SK-N-SH (cell line): ENCODE measurements around the gene TTC7B. TPM values are rescaled to one million over a fixed set of nuclear protein-coding genes. Genes with fewer than 3 reads are reported as not detected.

Experiments used
- CTCF ChIA-PET: fragments of 300-600, 350-600 bp; formaldehyde crosslinking; extraction: SDS; loops from one replicate; lab custom pipeline; 2021; lab: Yijun Ruan, JAX
- POLR2A ChIA-PET: fragments of 350-600 bp; sonication (Branson Sonifier 250); formaldehyde crosslinking; extraction: SDS; loops from one replicate; lab custom pipeline; 2020; ENCODE audit warnings: antibody characterized with exemption, inconsistent platforms; lab: Yijun Ruan, JAX
- DNase-seq: peaks from one replicate; pipeline ENCODE4 v3.0.0; 2012
- H2AFZ ChIP-seq: fragments of 200-600 bp; sonication (generic); 2 replicates; pipeline ENCODE4 v1.8.1; 2016; ENCODE audit warnings: antibody characterized with exemption, mild to moderate bottlenecking, low read depth
- H3F3A ChIP-seq: fragments of 200-600 bp; sonication (generic); replicated peaks from 2 replicates; pipeline ENCODE3; 2016; ENCODE audit warnings: antibody characterized with exemption, mild to moderate bottlenecking; ENCODE audit not compliant: insufficient read depth
- H3K27ac ChIP-seq, 2 experiments: fragments of 200-500 bp in 1 of 2; fragments of 200-600 bp in 1 of 2; sonication (Bioruptor generic) in 1 of 2; sonication (generic), shearing (Covaris generic) in 1 of 2; 2 replicates each; pipeline versions ENCODE4 v1.5.1 to v1.6.1; 2014 to 2016; ENCODE audit warnings: low read depth in 2 of 2, inconsistent platforms in 1 of 2, low read length in 1 of 2, mild to moderate bottlenecking in 1 of 2, mixed read lengths in 1 of 2
- H3K27me3 ChIP-seq: fragments of 200-600 bp; sonication (generic), shearing (Covaris generic); 2 replicates; pipeline ENCODE4 v1.6.1; 2016; ENCODE audit warnings: mixed run types; ENCODE audit not compliant: insufficient read depth
- H3K36me3 ChIP-seq, 2 experiments: fragments of 200-500 bp in 1 of 2; fragments of 200-600 bp in 1 of 2; sonication (Bioruptor generic) in 1 of 2; sonication (generic) in 1 of 2; replicated peaks in 1 of 2; 2 replicates each; pipeline versions ENCODE3 to v1.5.1; 2014 to 2016; ENCODE audit warnings: low read length in 1 of 2, mild to moderate bottlenecking in 1 of 2; ENCODE audit not compliant: insufficient read depth in 2 of 2, control insufficient read depth in 1 of 2
- H3K4me1 ChIP-seq, 2 experiments: fragments of 200-500 bp in 1 of 2; fragments of 200-600 bp in 1 of 2; sonication (Bioruptor generic) in 1 of 2; sonication (generic), shearing (Covaris generic) in 1 of 2; 2 replicates each; pipeline versions ENCODE4 v1.5.1 to v1.6.1; 2014 to 2016; ENCODE audit warnings: low read depth in 1 of 2, low read length in 1 of 2, mixed run types in 1 of 2; ENCODE audit not compliant: insufficient read depth in 2 of 2, control insufficient read depth in 1 of 2
- H3K4me2 ChIP-seq: fragments of 200-600 bp; sonication (generic), shearing (Covaris generic); 2 replicates; pipeline ENCODE4 v1.6.1; 2017; ENCODE audit warnings: mixed run types
- H3K4me3 ChIP-seq, 2 experiments: fragments of 200-500 bp in 1 of 2; fragments of 200-600 bp in 1 of 2; sonication (Bioruptor generic) in 1 of 2; sonication (generic), shearing (Covaris generic) in 1 of 2; 2 replicates each; pipeline versions ENCODE4 v1.5.1 to v1.8.1; 2014 to 2016; ENCODE audit warnings: low read depth in 2 of 2, inconsistent platforms in 1 of 2, low read length in 1 of 2, mild to moderate bottlenecking in 1 of 2, mixed read lengths in 1 of 2, moderate library complexity in 1 of 2
- H3K79me2 ChIP-seq: fragments of 200-600 bp; sonication (generic); 2 replicates; pipeline ENCODE4 v1.8.1; 2017; ENCODE audit warnings: mild to moderate bottlenecking; ENCODE audit not compliant: insufficient read depth
- H3K9ac ChIP-seq: fragments of 200-600 bp; sonication (generic); 2 replicates; pipeline ENCODE4 v1.6.1; 2017; ENCODE audit warnings: mixed run types
- H3K9me2 ChIP-seq: fragments of 200-600 bp; sonication (generic); 2 replicates; pipeline ENCODE4 v1.6.1; 2017; ENCODE audit warnings: mixed run types
- H3K9me3 ChIP-seq: fragments of 200-600 bp; sonication (generic); 2 replicates; pipeline ENCODE4 v1.6.1; 2017; ENCODE audit warnings: mixed run types, mild to moderate bottlenecking, moderate library complexity
- H4K20me1 ChIP-seq: fragments of 200-600 bp; sonication (generic); 2 replicates; pipeline ENCODE4 v1.6.1; 2017; ENCODE audit warnings: mild to moderate bottlenecking, mixed run types; ENCODE audit not compliant: insufficient read depth
- FOXJ3 ChIP-seq: sonication (generic); formaldehyde crosslinking; IDR thresholded peaks from 2 replicates; pipeline ENCODE4 v1.5.1; 2020; ENCODE audit warnings: mild to moderate bottlenecking, missing genetic modification reagents
- FOXM1 ChIP-seq: IDR thresholded peaks from 2 replicates; pipeline ENCODE4 v1.4.0; 2012; ENCODE audit warnings: low read depth, mild to moderate bottlenecking
- GATA2 ChIP-seq: sonication (generic); formaldehyde crosslinking; IDR thresholded peaks from 2 replicates; pipeline ENCODE4 v1.5.0; 2020; ENCODE audit warnings: mild to moderate bottlenecking, missing genetic modification reagents
- MXI1 ChIP-seq: IDR thresholded peaks from 2 replicates; pipeline ENCODE4 v1.6.1; 2012; ENCODE audit warnings: mild to moderate bottlenecking, low read depth, low read length, improper control_type of control experiment
- NFIC ChIP-seq: IDR thresholded peaks from 2 replicates; pipeline ENCODE4 v1.4.0; 2012; ENCODE audit warnings: borderline replicate concordance
- RAD21 ChIP-seq: IDR thresholded peaks from 2 replicates; pipeline ENCODE4 v1.6.1; 2012; ENCODE audit warnings: mild to moderate bottlenecking, low read length
- RFX5 ChIP-seq: IDR thresholded peaks from 2 replicates; pipeline ENCODE4 v1.6.1; 2012; ENCODE audit warnings: mild to moderate bottlenecking, improper control_type of control experiment, low read length
- RXRA ChIP-seq: IDR thresholded peaks from 2 replicates; pipeline ENCODE4 v1.4.0; 2012; ENCODE audit warnings: low read depth, mild to moderate bottlenecking, borderline replicate concordance
- TCF12 ChIP-seq: IDR thresholded peaks from 2 replicates; pipeline ENCODE4 v1.4.0; 2012
- TEAD4 ChIP-seq: IDR thresholded peaks from 2 replicates; pipeline ENCODE4 v1.4.0; 2012; ENCODE audit warnings: mild to moderate bottlenecking, borderline replicate concordance; ENCODE audit not compliant: insufficient read depth
- USF1 ChIP-seq: IDR thresholded peaks from 2 replicates; pipeline ENCODE4 v1.4.0; 2012; ENCODE audit warnings: low read depth, borderline replicate concordance
- YY1 ChIP-seq: IDR thresholded peaks from 2 replicates; pipeline ENCODE4 v1.4.0; 2012; ENCODE audit warnings: low read depth, mild to moderate bottlenecking
- WGBS: methylation state at CpG from one replicate; pipeline ENCODE4 v1.1.6; 2017; ENCODE audit warnings: low lambda C conversion rate; 5-methylcytosine and 5-hydroxymethylcytosine counted together
- polyA plus RNA-seq, 3 experiments: library from polyadenylated mRNA; depleted of rRNA; stranded (reverse); fragments of >200 nt; gene quantifications; 2 replicates each; pipeline ENCODE4 v1.2.3, GENCODE V29; 2012

Gene TTC7B
- polyA plus RNA-seq, 1 of the 3 experiments (the other 2 are of a cell fraction): 43.1 TPM

GRCh38 chr14:90805084-90805391, 11.2 kb downstream of the TTC7B start:
- peaks cover 74% of the 10 kb centered on the region for H3K79me2 ChIP-seq
- no peak overlapping the region for H3K9ac ChIP-seq
- no peaks in the 10 kb centered on the region for H4K20me1 ChIP-seq
- H3K4me1 ChIP-seq: peaks cover 8 to 24% of the 10 kb centered on the region in 2 experiments; a peak in 2 of 4 replicates
- no peaks in the 10 kb centered on the region for H3K36me3 ChIP-seq
- no peaks in the 10 kb centered on the region for H3K27me3 ChIP-seq
- no peaks in the 10 kb centered on the region for H3K9me3 ChIP-seq
- TF ChIP-seq FOXJ3 (CRISPR knock-in tag): no peak
- no peak for TF ChIP-seq TCF12
- TF ChIP-seq MXI1: no peak
- TF ChIP-seq NFIC: no peak
- TF ChIP-seq FOXM1: no peak
- TF ChIP-seq GATA2 (CRISPR knock-in tag): no peak
- TF ChIP-seq TEAD4: no peak
- TF ChIP-seq YY1: no peak
- no peak for TF ChIP-seq USF1
- TF ChIP-seq RAD21: no peak
- TF ChIP-seq RFX5: no peak
- H3K27ac ChIP-seq: peak overlapping the region in 1 of 2 experiments; percentile 2; a peak in 1 of 4 replicates
- no peak overlapping the region for H3K4me3 ChIP-seq
- no peaks in the 10 kb centered on the region for H3K9me2 ChIP-seq
- no peak overlapping the region for H2AFZ ChIP-seq
- no peak for DNase-seq
- no peak overlapping the region for H3K4me2 ChIP-seq
- H3F3A ChIP-seq: no peaks in the 10 kb centered on the region
- ChIA-PET POLR2A (no interaction called here), CTCF (interaction anchor here (0.9 to 2.4 kb wide), 5 partner anchors 19 to 503 kb away, joined by 3 to 7 read pairs (median 3); no protein-coding TSS in a partner anchor)
- WGBS: 93% methylated on average over 7 of the region's 13 CpGs

GRCh38 chr14:90804292-90805083, 11.7 kb downstream of the TTC7B start:
- WGBS: 94% methylated on average over 15 of the region's 18 CpGs
- 0 out of 2 replicates have a peak overlapping the region, but pooled peaks have one; percentile 13 for H3K4me2 ChIP-seq
- POLR2A ChIA-PET: no interaction called here
- H3K27ac ChIP-seq: peak overlapping the region; percentile 2 to 64
- H3K9me3 ChIP-seq: no peaks in the 10 kb centered on the region
- no peaks in the 10 kb centered on the region for H3F3A ChIP-seq
- H3K9ac ChIP-seq: peak overlapping the region; percentile 5; the same call in 1 of the 2 replicates
- no peak for TF ChIP-seq RXRA
- CTCF ChIA-PET: interaction anchor here (1.0 to 2.4 kb wide), 4 partner anchors 19 to 503 kb away, joined by 3 to 7 read pairs (median 4); no protein-coding TSS in a partner anchor
- no peak overlapping the region for H2AFZ ChIP-seq
- H3K79me2 ChIP-seq: peaks cover 73% of the 10 kb centered on the region
- no peak overlapping the region for H3K4me3 ChIP-seq
- DNase-seq: no peak
- H3K36me3 ChIP-seq: no peaks in the 10 kb centered on the region
- H3K4me1 ChIP-seq: peaks cover 8 to 24% of the 10 kb centered on the region in 2 experiments; a peak in 2 of 4 replicates
- H3K27me3 ChIP-seq: no peaks in the 10 kb centered on the region
- no peaks in the 10 kb centered on the region for H4K20me1 ChIP-seq
- no peaks in the 10 kb centered on the region for H3K9me2 ChIP-seq
